Heart right ventricle (tissue), 16 donors: ENCODE data around the gene SPEM3. TPM values are rescaled to one million over a fixed set of nuclear protein-coding genes. Genes with fewer than 3 reads are reported as not detected.

Source experiments
- ATAC-seq, 8 donors: fragments of 200-7000 bp; cut with Tn5 transposase; one replicate each; pipeline ENCODE4 v1.9.1; 2020; ENCODE audit warnings: mild to moderate bottlenecking in 8 of 8, moderate library complexity in 8 of 8, moderate number of reproducible peaks in 1 of 8
- DNase-seq, 2 donors: peaks; one replicate each; pipeline ENCODE4 v3.0.0-alpha.2; 2020
- H3K27ac ChIP-seq, 10 donors: fragments of 200-600 bp; sonication (generic) in 2 of 10; one replicate each; pipeline versions ENCODE4 v1.5.0 to v1.8.0; 2020 to 2022; ENCODE audit warnings: mild to moderate bottlenecking in 3 of 10
- H3K27me3 ChIP-seq, 7 donors: fragments of 200-600 bp; one replicate each; pipeline ENCODE4 v1.8.0; 2021 to 2022; ENCODE audit warnings: mild to moderate bottlenecking in 2 of 7
- H3K36me3 ChIP-seq, 9 donors: fragments of 200-600 bp; sonication (generic) in 1 of 9; one replicate each; pipeline versions ENCODE4 v1.5.0 to v1.8.0; 2020 to 2022; ENCODE audit warnings: mild to moderate bottlenecking in 2 of 9
- H3K4me1 ChIP-seq, 9 donors: fragments of 200-600 bp; sonication (generic) in 1 of 9; one replicate each; pipeline versions ENCODE4 v1.5.0 to v1.8.0; 2020 to 2022; ENCODE audit warnings: mild to moderate bottlenecking in 4 of 9
- H3K4me3 ChIP-seq, 10 donors: fragments of 200-600 bp; sonication (generic) in 2 of 10; one replicate each; pipeline versions ENCODE4 v1.5.0 to v1.8.0; 2020 to 2022; ENCODE audit warnings: mild to moderate bottlenecking in 7 of 10, moderate library complexity in 2 of 10
- H3K9me3 ChIP-seq, 11 donors: fragments of 200-600 bp in 10 of 11; sonication (generic) in 2 of 11; one replicate each; pipeline versions ENCODE4 v1.5.0 to v1.8.0; 2013 to 2022; ENCODE audit warnings: mild to moderate bottlenecking in 2 of 11, control low read depth in 1 of 11, moderate library complexity in 1 of 11
- WGBS, 2 donors: extraction: QIAGEN DNeasy Blood & Tissue Kit; methylation state at CpG; one replicate each; pipeline ENCODE4 v1.1.7; 2013; ENCODE audit warnings: inconsistent platforms in 1 of 2; 5-methylcytosine and 5-hydroxymethylcytosine counted together
- intact Hi-C, 10 donors: fragments of 100-400 bp; cut with DNase I; formaldehyde crosslinking; loops; one replicate each; pipeline versions ENCODE4 v1.11.1 to v1.14.2; 2022
- polyA plus RNA-seq, 2 donors: library from polyadenylated mRNA; stranded (reverse); fragments of 200-250 nt; gene quantifications; one replicate each; pipeline ENCODE4 v1.2.3, GENCODE V29; 2013
- total RNA-seq, 10 donors: library from RNA; stranded (reverse); fragmentation: NEBNext Ultra II Directional in 3 of 10; extraction: Animal tissue kit (Norgen Biotek cat#: 25700) in 3 of 10; gene quantifications; one replicate each; pipeline versions ENCODE4 v1.2.1 to v1.2.4, GENCODE V29; 2021 to 2023
- TF ChIP-seq, protein P1 (sequence below), 9 donors: fragments of 200-600 bp; sonication (generic) in 2 of 9; IDR thresholded peaks; one replicate each; pipeline versions ENCODE4 v1.5.0 to v1.8.0; 2021 to 2022; ENCODE audit warnings: antibody characterized with exemption in 9 of 9, mild to moderate bottlenecking in 5 of 9, moderate library complexity in 1 of 9
- donor health status: Arrhythmogenic right ventricular cardiomyopathy.
- donor health status: ischemic (EF 13 %, LVEDD 7.1; RV severe dilation, severe dysfunction).
- donor health status: healthy with polysubstance abuse.
- donor health status: DM: no; HTN: yes; CAD: no.
- donor health status: DM: no; HTN: no; CAD: no.
- donor health status: ischemic (EF 25% LVEDD 6.9; RV normal size, moderate dysfunction).
- donor health status: ischemic (EF 25% LVEDD 5.7; RV mildly dilated, moderate dysfunction).
- donor health status: healthy.
- donor health status: DM: yes; HTN: yes; CAD: no.
- donor health status: Ischemic cardiomyopathy.
- donor health status: ischemic (EF 35%, LVEDD 5.7; RV mildly dilated, moderate dysfunction).
- donor health status: nonischemic (EF 11% LVEDD 7.7; RV severe dilation, severe dysfunction).
- donor health status: DM: yes; HTN: yes; CAD: no.
- donor health status: PGD.
- donor health status: ischemic (EF 29% LVEDD 5.4; RV normal size, mild dysfunction).
- donor health status: nonischemic (EF 23%, LVEDD 6.1; RV moderate dilation, normal function).

The SPEM3 gene
- total and polyA plus RNA-seq, 12 donors: not detected

DNA sequence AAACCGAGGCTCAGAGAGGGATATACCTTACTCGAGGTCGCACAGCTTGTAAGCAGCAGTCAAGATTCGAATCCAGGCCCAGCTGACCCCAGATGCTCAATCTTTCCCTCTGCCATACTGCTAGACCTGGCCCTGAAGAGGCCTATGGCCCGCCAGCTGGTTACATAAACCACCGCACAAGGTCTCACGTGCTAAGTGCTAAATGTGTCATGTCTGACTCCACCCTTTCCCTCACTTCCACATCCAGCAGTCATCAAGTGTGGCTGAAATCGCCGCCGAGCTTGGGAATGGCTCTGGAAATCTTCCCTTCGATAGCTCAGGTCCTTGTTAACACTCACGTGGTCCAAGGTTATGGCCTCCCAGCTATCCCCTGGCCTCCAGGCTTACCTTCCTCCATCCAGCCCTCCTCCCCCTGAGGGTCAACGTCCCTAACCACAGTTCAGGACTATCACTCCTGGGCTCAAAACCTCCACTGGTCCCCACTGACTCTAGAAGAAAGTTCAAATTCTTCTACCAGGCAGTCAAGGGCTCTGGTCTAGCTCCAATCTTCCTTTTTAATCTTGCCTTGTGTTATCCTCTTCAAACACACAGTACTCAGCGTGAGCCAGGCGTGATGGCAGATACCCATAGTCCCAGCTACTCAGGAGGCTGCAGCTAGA is 47.2 kb downstream of the SPEM3 start:
- peaks cover 0 to 12% (median 0%) of the 10 kb centered on the region in 9 donors for H3K36me3 ChIP-seq
- peak; percentile 42 to 71 for DNase-seq
- H3K27me3 ChIP-seq: no peaks in the 10 kb centered on the region
- H3K4me3 ChIP-seq: peak overlapping the region in 1 of 10 donors; percentile 67
- TF ChIP-seq, protein P1, sequence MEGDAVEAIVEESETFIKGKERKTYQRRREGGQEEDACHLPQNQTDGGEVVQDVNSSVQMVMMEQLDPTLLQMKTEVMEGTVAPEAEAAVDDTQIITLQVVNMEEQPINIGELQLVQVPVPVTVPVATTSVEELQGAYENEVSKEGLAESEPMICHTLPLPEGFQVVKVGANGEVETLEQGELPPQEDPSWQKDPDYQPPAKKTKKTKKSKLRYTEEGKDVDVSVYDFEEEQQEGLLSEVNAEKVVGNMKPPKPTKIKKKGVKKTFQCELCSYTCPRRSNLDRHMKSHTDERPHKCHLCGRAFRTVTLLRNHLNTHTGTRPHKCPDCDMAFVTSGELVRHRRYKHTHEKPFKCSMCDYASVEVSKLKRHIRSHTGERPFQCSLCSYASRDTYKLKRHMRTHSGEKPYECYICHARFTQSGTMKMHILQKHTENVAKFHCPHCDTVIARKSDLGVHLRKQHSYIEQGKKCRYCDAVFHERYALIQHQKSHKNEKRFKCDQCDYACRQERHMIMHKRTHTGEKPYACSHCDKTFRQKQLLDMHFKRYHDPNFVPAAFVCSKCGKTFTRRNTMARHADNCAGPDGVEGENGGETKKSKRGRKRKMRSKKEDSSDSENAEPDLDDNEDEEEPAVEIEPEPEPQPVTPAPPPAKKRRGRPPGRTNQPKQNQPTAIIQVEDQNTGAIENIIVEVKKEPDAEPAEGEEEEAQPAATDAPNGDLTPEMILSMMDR (IDR thresholded peaks at IDR 0.05): no peak
- H3K9me3 ChIP-seq: no peaks in the 10 kb centered on the region
- intact Hi-C loops: loop anchor here in 7 of 10 donors (2.0 to 5.0 kb wide), 5 partner anchors 34 to 211 kb away; partner anchors contain the start of genes FGF11 (in 4 of the 7), TMEM102 (in 3 of the 7), KCTD11 (in 1 of the 7) and TP53 (in 1 of the 7)
- H3K4me1 ChIP-seq: peaks cover 28 to 84% (median 59%) of the 10 kb centered on the region in 9 donors
- 38 to 44% methylated on average over 15 of the region's 15 CpGs for WGBS, 2 donors
- peak overlapping the region; percentile 41 to 100 (median 100) for H3K27ac ChIP-seq
- ATAC-seq: peak; percentile 21 to 72 (median 52)

DNA sequence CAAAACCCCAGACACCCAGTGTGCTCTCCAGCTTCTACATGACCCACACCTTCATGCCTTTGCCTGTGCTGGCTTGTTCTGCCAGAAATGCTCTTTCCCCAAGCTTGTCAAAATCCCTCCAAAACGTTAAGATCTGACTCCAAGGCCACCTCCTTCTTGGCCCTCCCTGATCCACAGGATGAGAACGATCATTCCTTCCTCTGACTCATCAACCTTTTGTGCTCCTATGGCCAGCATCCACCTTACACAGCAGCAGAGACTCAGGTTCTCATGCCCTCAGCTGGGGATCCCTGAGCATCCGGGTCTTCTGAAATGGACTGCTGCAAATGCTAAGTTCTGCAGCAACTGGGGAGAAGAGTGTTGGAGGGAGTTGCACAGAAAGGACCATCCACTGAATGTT is 47.8 kb downstream of the SPEM3 start:
- DNase-seq (no peak), ATAC-seq (no peak)
- TF ChIP-seq, protein P1 (IDR thresholded peaks at IDR 0.05): no peak
- Histone ChIP-seq H3K4me3 (peak overlapping the region in 2 of 10 donors; percentile 67 to 98), H3K36me3 (peaks cover 0 to 12% (median 0%) of the 10 kb centered on the region in 9 donors), H3K27ac (peak overlapping the region in 9 of 10 donors; percentile 41 to 100 (median 100)), H3K4me1 (peaks cover 28 to 82% (median 59%) of the 10 kb centered on the region in 9 donors), H3K9me3 (no peaks in the 10 kb centered on the region), H3K27me3 (no peaks in the 10 kb centered on the region)
- WGBS, 2 donors: 28 to 33% methylated on average over 3 of the region's 3 CpGs
- intact Hi-C loops: loop anchor here in 7 of 10 donors (2.0 to 5.0 kb wide), 5 partner anchors 34 to 211 kb away; partner anchors contain the start of genes FGF11 (in 4 of the 7), TMEM102 (in 3 of the 7), KCTD11 (in 1 of the 7) and TP53 (in 1 of the 7)

DNA sequence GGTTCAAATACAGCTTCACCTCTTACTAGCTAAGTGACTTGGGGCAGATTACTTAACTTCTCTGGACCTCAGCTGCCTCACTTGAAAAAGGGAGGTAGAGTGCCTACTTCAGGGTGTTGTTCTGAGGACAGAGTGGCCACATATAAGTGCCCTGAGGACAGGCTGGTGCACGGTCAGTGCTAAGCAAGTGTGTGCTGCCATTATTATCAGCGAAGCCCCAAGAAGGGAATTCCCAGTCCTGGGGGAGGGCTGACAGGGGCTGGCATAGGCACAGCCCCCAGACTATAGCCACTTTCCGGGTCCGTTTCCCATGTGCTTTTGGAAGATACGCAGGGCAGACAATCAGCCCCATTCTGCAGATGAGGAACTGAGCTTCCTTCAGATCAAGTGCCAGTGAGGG is 48.3 kb downstream of the SPEM3 start:
- WGBS, 2 donors: 83 to 86% methylated on average over 5 of the region's 5 CpGs
- Histone ChIP-seq H3K27ac (peak overlapping the region in 9 of 10 donors; percentile 99 to 100 (median 100)), H3K36me3 (peaks cover 0 to 12% (median 0%) of the 10 kb centered on the region in 9 donors), H3K4me3 (peak overlapping the region in 7 of 10 donors; percentile 67 to 98 (median 97)), H3K4me1 (peaks cover 28 to 80% (median 58%) of the 10 kb centered on the region in 9 donors), H3K27me3 (no peaks in the 10 kb centered on the region), H3K9me3 (no peaks in the 10 kb centered on the region)
- intact Hi-C loops: loop anchor here in 7 of 10 donors (2.0 to 5.0 kb wide), 5 partner anchors 35 to 210 kb away; partner anchors contain the start of genes FGF11 (in 4 of the 7), TMEM102 (in 3 of the 7), KCTD11 (in 1 of the 7) and TP53 (in 1 of the 7)
- TF ChIP-seq, protein P1 (IDR thresholded peaks at IDR 0.05): no peak
- no peak for DNase-seq
- ATAC-seq: no peak
